GM21390 (cell line): ENCODE measurements around the gene M6PR.
A peak's percentile ranks its signal among the peaks of the same experiment; 100 is the strongest.
"Not testable (repeated sequence)": the region's sequence is repeated elsewhere in the genome, so short reads cannot be mapped to it uniquely, and the experiment has no call there.

Source experiments
- ATAC-seq: cut with Tn5 transposase; IDR thresholded peaks from one replicate; pipeline ENCODE4 v1.9.1; 2021; ENCODE audit not compliant: unreplicated experiment

Gene M6PR

DNA sequence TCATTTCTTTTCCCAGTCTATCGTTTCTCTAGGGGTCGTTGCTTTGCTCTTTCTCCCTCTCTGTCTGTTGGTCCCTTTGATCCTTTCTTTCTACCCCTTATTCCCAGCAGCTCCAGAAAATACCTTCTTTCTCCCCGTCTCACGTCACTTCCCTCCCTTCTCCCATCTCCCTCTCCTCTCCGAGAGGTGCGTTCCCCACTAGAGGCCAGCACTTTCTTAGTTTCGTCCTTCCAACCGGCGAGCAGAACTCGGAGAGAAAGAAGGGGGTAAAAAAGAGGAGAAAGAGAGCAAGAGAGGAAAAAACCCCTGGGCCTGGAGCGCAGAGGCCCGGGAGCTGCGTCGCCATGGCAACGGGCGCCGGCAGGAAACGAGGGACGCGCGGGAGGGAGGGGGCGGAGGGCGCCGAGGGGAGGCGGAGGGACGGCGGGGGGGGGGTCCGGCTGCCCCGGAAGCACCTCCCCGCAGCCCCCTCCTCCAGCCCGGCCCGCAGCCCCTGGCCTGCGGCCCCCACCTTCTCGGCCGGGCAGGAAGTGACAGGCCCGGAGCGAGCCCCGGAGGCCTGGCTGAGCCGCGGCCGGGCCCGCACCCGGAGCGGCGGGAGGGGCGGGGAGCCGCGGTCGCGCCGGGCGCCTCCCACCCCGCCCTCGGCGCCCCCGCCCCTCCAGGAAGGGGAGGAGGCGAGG is 35.3 kb downstream of the M6PR start, which contains the start of gene PHC1:
PHC1 (plus strand) TSS at position 477 of the 683 bp plus-strand sequence. CDS start 3,169 bp downstream, outside the sequence.
- peak; percentile 63 for ATAC-seq

DNA sequence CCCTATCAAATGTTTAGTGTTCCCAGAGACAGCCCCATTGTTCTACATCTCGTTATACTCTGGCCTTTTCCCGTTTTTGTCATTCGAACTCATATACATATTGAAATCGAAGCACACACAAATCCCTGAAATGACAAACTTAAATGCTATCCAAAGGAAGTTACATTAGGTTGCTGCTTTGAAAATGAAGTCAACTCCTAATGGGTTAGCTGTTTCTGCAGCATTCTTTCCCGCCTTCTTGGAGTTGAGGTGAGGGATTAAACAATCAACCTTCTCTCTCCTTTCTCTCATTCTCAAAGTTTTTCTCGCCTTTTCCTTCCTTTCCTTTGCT is 35.8 kb downstream of the M6PR start:
- ATAC-seq: no peak

DNA sequence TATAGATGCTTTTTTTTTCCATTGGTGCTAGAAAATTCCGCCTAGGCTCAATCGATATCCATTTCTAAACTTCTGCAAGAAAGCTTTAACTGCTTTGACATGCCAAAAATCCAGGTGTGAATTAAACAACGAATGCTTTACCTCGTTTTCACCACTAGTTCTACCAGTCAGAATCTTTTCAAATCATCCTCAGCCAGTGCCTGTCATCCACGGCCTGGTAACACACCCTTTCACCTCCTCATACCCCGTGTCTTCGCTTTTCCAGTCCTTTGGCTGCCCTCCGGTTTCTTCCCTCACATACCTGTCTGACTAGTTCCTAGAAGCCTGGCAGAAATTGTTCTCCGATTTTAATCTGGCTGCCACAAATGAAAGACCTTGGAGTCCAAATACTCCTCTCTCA is 36.5 kb downstream of the M6PR start:
- no peak for ATAC-seq

DNA sequence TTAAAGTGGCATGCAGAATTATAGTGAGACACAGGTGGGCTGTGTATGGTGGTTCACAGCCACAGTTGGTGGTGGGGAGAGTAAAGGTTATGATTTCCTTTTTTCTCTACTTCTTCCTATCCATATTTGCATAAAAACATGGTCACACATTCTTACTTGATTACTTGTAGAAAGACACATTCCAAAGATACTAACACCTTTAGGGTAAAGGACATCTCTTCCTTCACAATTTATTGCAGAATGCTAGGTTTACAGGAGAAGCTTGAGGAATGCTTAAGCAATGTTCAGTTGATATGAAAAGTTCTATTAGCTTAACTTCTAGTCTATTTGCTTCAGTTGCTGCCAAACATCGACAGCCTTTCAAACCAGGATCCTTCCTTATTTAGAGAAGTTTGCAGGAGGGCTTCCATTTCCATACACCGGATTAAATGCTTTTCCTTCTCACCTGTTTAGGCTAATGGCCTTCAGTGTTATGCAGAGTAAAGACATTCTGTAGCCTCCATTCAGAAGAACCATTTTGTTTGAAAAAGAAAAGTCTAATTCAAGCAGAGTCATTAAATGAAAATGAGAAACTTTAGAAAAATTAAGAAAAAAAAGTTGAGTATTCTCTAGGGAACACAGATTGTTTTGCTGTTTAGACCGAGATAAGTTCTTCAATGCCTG is 37.7 kb downstream of the M6PR start:
- no peak for ATAC-seq

DNA sequence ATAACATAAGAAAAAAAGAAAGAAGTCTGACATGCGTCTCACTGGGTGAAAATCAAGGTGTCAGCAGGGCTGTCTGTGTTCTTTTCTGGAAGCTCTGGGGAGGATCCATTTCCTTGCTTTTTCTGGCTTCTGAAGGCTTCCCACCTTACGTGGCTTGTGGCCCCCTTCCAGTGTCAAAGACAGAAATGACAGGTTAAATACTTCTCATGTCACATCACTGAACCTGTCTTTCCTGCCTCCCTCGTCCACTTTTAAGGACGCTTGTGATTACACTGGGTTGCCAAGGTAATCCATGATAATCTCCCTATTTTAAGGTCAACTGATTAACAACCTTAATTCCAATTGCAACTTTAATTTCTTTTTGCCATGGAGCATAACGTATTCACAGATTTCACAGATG is 39.7 kb downstream of the M6PR start:
- ATAC-seq: no peak

DNA sequence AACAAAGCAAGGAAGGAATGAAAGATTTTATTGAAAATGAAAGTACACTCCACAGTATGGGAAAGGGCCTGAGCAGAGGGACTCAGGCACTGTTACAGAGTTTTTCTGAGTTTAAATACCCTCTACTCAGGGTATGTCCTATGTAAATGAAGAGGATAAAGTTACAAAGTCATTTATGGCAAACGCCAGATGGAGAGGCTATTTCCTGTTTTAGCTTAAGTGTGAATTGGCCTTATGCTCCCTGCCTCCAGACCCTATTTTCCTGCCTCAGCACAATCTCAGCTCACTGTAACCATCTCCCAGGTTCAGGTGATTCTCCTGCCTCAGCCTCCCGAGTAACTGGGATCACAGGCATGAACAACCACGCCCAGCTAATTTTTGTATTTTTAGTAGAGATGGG is 41.9 kb downstream of the M6PR start:
- ATAC-seq: no peak

DNA sequence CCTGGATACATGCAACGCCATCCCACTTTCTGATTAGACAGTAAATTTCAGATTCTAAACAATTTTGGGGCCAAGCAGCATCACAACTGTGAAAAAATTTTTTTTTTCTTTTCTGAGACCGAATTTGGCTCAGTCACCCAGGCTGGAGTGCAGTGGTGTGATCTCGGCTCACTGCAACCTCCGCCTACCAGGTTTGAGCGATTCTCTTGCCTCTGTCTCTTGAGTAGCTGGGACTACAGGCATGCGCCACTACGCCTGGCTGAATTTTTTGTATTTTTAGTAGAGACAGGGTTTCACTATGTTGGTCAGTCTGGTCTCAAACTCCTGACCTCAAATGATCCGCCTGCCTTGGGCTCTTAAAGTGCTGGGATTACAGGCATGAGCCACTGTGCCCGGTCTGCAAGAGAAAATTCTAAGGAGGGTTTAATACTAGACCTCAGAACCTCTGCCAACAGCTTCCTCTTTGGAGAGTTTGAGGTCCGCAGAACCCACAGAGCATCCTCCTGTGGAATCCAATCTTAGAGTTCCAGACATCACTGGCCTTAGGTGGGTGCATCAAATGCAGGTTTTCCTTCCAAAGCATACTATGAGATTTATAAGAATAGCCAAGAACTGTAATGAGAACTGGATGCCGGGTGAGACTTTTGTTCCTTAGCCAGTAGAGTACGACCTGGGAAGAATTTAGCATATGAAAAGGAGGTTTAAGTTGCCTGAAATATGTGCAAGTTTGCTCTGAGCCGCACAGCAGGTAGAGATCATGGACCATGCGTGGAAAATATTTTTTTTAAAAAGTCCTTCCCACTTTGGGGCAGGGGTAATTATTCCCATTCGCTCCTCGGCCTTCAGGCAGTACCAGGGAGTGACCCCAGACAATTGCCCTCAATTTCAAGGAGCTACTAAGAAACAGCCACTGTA is 42.9 kb downstream of the M6PR start:
- ATAC-seq: no peak

DNA sequence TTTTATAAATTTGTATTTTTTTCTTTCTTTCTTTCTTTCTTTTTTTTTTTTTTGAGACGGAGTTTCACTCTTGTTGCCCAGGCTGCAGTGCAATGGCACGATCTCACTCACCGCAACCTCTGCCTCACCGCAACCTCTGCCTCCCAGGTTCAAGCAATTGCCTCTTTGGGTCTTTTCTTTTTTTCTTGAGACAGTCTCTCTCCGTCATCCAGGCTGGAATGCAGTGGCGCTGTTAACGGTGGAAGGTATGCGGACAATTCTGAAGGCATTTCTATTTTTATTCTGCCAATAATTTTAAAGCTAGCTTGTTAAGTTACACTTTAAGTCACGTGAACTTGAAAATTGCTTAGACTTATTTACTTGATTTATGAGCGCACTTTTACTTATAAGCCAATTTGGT is 43.9 kb downstream of the M6PR start:
- ATAC-seq: no peak

DNA sequence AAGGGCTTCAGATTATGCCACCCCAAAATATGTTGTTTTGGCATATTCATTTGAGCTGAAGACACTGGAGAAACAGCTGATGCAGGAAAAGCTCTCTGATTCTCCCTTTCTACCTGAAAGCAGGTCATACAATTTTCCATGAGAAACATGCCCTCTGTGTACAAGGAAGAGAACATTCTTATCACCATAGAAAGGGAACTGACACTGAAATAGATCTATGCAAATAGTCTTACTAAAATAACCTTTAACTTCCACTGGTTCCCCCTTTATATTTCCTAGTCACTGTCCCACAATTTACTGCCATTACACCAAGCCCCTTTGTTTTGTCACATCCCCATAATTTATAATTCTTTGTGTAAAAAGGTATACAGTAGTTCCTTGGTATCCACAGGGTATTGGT is 44.8 kb downstream of the M6PR start:
- no peak for ATAC-seq

DNA sequence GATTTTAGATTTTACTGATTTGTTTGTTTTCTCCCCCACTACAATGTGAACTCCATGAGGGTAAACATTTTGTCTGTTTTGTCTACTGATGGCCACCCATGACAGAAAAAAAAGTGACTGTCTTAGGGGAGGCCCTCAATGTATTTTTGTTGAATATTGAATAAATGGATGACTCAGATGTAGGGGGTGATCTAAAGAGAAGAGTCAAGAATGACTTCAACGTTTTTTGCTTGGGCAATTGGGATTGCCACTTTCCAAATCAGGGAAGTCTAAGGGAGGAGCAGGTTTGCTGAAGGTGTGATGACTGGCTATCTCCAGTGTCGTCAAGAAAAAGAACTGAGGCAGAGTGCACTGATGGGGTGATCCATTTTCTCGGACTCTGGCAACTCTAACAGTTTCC is 45.8 kb downstream of the M6PR start:
- no peak for ATAC-seq

DNA sequence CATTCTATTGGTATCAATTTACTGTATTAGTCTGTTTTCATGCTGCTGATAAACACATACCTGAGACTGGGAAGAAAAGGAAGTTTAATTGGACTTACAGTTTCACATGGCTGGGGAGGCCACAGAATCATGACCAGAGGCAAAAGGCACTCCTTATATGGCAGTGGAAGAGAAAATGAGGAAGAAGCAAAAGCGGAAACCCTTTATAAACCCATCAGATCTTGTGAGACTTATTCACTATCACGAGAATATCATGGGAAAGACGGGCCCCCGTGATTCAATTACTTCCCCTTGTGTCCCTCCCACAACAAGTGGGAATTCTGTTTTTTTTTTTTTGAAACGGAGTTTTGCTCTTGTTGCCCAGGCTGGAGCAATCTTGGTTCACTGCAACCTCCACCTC is 46.7 kb downstream of the M6PR start:
- ATAC-seq: not testable (repeated sequence)

DNA sequence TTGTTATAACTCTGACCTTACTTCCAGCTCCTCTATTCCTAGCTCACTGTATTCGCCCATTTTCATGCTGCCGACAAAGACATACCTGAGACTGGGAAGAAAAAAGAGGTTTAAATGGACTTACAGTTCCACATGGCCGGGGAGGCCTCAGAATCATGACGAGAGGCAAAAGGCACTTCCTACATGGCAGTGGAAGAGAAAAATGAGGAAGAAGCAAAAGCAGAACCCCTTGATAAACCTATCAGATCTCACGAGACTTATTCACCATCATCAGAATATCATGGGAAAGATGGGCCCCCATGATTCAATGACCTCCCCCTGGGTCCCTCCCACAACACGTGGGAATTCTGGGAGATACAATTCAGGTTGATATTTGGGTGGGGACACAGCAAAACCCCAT is 49.6 kb downstream of the M6PR start:
- ATAC-seq: no peak

DNA sequence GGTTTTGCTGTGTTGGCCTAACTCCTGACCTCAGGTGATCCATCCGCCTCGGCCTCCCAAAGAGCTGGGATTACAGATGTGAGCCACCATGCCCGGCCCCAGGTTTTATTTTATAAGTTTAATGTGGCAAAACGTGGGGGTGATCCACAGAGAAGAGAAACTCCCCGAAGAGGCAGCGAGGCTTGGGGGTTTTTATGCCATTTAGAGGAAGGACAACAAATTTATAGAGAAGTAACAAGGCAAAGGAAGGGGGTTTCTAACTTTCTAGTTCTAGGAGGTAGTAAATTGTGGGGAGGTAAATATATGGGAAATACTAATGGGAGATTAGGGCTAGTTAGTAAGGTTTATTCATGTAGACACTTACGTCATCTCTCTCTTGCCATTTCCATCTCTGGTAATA is 52.4 kb downstream of the M6PR start:
- ATAC-seq: no peak

DNA sequence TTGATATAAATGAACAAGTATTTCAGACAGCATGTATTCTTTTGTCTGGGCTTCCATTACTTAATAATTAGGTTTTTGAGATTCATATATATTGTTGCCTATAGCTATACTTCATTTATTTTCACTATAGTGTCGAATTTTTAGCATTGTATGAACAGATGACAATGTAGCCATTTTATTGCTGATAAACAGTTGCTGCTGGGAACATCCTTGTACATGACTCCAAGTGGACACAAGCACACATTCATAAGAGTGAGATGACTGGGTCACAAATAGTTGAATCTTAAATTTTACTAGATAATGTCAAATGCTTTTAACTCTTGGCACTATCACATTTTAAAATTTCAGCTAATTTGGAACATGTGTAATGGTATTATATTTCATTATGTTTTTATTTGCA is 54.5 kb downstream of the M6PR start:
- no peak for ATAC-seq

DNA sequence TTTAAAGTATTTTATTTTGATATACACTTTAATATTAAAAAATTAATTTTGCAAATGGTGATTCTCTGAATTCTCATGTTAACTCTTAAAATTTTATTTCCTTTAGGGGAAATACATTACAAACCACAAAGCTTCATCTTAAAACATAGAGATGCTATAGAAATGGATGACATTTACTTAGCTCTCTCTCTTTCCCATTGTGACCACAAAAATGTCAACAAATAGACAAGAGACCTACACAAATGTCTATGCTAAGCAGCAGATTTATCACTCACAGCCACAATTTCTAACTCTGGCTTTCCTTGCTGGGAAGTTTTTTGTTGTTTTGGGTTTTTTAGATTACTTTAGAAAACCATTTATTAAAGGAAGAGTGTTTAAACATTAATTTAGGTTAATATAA is 55.1 kb downstream of the M6PR start:
- ATAC-seq: no peak

DNA sequence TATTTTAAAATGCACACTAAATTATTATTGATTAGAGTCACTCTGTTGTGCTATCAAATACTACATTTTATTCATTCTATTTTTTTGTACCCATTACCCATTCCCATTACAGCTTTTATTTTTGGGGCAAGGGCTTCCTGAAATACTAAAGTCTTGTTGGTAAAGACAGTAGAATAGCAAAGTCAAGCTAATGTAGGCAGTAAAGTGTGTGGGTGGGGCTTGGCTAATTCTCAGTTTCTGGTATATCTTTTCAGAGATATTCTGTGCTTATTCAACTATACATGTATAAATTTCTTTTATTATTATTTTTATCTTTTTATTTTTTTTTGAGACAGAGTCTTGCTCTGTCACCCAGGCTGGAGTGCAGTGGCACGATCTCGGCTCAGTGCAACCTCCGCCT is 57.5 kb downstream of the M6PR start:
- ATAC-seq: no peak
